Activated CD8-positive, alpha-beta memory T cell treated with anti-CD3 and anti-CD28 coated beads, Interleukin-2, amount 10 ng/mL, durations not matched to agents 7 days and 5 days (primary cell): ENCODE measurements around the gene LMX1B. TPM values are rescaled to one million over a fixed set of nuclear protein-coding genes. Genes with fewer than 3 reads are reported as not detected.

ENCODE experiments used
- ATAC-seq: fragments of 150-1000 bp; cut with Tn5 transposase; one replicate; pipeline ENCODE4 v1.10.0; 2021; ENCODE audit warnings: moderate library complexity
- CTCF ChIA-PET: fragments of 350-600 bp; sonication (Branson Sonifier 250); formaldehyde crosslinking; loops from one replicate; lab custom pipeline; 2021; ENCODE audit warnings: antibody characterized with exemption; lab: Charles Lee
- DNase-seq: peaks from one replicate; pipeline ENCODE4 v3.0.0-alpha.2; 2020
- H3K27ac Mint-ChIP-seq: one replicate; pipeline ENCODE4 v1.8.0; 2021; ENCODE audit warnings: mild to moderate bottlenecking, mixed read lengths
- H3K27me3 Mint-ChIP-seq: one replicate; pipeline ENCODE4 v1.8.0; 2021; ENCODE audit warnings: mixed read lengths
- H3K36me3 Mint-ChIP-seq: one replicate; pipeline ENCODE4 v1.8.0; 2021; ENCODE audit warnings: mild to moderate bottlenecking, mixed read lengths
- H3K4me1 Mint-ChIP-seq: one replicate; pipeline ENCODE4 v1.8.0; 2021; ENCODE audit warnings: mixed read lengths
- H3K4me3 Mint-ChIP-seq: one replicate; pipeline ENCODE4 v1.8.0; 2021; ENCODE audit warnings: mild to moderate bottlenecking, moderate library complexity, mixed read lengths
- H3K9me3 Mint-ChIP-seq: one replicate; pipeline ENCODE4 v1.8.0; 2022; ENCODE audit warnings: low read depth, mixed read lengths
- total RNA-seq, 2 experiments: library from RNA; stranded (reverse); gene quantifications; one replicate each; pipeline ENCODE4 v1.2.3, GENCODE V29; 2021

The LMX1B gene
- total RNA-seq, 2 experiments from 2014 or later: not detected

DNA sequence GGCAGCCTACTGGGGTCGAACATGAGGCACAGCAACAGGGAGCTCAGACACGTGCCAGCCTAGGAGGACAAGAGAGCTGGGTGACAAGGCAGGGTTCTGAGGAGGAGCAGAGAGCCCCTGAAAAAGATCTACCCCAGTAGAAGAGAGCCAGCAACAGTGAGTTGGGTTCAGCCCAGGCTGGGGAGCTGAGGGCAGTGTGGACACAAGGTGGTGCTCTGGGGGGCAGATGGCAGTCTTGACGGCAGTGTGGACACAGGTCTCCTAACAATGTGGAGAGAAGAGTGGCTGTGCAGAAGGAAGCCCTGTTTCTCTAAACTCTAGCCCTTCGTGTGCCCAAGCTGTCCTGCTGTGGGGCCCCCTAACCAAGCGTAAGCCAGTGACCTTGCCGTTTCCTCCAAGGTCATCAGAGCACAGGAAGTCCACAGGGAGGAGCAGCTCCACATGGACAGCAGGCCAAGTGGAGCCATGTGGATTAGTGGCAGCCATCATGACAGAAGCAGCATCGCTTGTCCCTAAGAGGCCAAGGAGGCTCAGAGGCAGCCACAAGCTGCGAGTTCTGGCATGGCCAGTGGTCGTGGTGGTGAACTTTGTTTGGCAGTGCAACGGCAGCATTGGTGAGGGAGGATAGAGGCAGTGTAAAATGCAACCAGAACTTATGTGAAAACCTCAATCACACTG is 25.1 kb upstream of the LMX1B start:
- H3K27me3 Mint-ChIP-seq: peaks cover 49% of the 10 kb centered on the region
- H3K27ac Mint-ChIP-seq: no peak overlapping the region
- no peak for DNase-seq
- no peaks in the 10 kb centered on the region for H3K4me1 Mint-ChIP-seq
- no peaks in the 10 kb centered on the region for H3K9me3 Mint-ChIP-seq
- no peak for ATAC-seq
- CTCF ChIA-PET: interaction anchor here (1.6 kb wide), 1 partner anchor 89 kb away, joined by 5 read pairs; no protein-coding TSS in a partner anchor
- no peaks in the 10 kb centered on the region for H3K36me3 Mint-ChIP-seq
- no peak overlapping the region for H3K4me3 Mint-ChIP-seq

DNA sequence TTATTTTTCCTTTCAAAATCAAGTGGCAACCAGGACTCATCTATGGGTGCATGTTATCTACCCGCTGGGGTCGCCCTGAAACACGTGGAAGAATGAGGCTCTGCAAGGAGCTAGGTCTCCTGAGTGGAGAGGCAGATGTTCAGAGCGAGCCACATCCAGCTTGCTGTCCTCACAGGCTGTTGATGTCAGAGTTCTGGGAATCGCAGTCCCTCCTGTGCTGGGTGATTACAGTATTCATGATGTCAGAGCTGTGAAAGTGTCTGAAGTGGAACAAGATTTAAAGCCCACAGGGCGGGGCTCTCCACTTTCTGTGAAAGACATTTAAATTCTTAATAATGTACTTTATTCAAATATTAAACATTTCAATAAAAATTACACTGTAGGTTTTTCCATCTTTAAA is 24.4 kb upstream of the LMX1B start:
- no peaks in the 10 kb centered on the region for H3K4me1 Mint-ChIP-seq
- no peaks in the 10 kb centered on the region for H3K9me3 Mint-ChIP-seq
- DNase-seq (no peak), ATAC-seq (no peak)
- no peak overlapping the region for H3K27ac Mint-ChIP-seq
- CTCF ChIA-PET: interaction anchor here (1.6 kb wide), 1 partner anchor 90 kb away, joined by 5 read pairs; no protein-coding TSS in a partner anchor
- H3K27me3 Mint-ChIP-seq: peaks cover 55% of the 10 kb centered on the region
- H3K4me3 Mint-ChIP-seq: no peak overlapping the region
- no peaks in the 10 kb centered on the region for H3K36me3 Mint-ChIP-seq

DNA sequence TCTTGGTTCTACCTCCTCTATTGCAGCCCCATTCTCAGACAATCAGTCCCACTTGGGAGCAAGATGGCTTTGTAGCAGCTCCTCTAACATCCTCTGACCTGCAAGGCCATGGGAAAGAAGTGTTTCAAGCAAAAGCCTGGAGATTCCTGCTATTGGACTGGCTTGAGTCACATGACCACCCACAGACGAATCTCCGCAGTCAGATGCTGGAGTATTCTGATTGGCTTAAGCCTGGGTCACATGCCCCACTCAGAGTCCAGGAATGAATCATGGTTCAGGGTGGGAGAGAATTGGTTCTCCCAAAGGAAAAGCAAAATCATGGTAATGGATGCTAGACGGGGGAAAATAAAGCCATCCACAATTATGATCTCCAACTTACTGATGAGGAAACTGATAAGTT is 22.6 kb upstream of the LMX1B start:
- CTCF ChIA-PET: no interaction called here
- ATAC-seq: no peak
- Mint-ChIP-seq H3K4me1 (no peaks in the 10 kb centered on the region), H3K9me3 (no peaks in the 10 kb centered on the region), H3K27me3 (peaks cover 57% of the 10 kb centered on the region), H3K27ac (no peak overlapping the region), H3K36me3 (no peaks in the 10 kb centered on the region), H3K4me3 (no peak overlapping the region)
- no peak for DNase-seq

DNA sequence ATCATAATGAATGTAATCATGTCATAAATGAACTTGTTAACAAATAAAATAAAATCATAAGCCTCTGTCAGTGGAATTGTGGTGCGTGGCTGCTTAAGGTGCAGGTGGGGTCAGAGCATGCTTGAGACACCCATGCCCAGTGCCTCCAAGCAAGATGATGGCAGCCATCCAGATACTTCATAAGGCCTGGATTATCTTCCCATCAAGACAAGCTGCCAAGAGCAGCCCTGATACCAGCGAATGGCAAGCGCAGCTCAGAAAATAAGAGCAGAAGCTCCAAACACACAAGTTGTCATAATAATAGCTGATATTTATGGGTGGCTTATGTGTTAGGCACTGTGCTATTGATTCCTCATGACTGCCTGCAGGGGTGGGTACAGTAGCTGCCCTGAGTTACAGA is 21.8 kb upstream of the LMX1B start:
- ATAC-seq (no peak), DNase-seq (no peak)
- no peaks in the 10 kb centered on the region for H3K9me3 Mint-ChIP-seq
- CTCF ChIA-PET: no interaction called here
- H3K4me3 Mint-ChIP-seq: no peak overlapping the region
- H3K27ac Mint-ChIP-seq: no peak overlapping the region
- no peaks in the 10 kb centered on the region for H3K4me1 Mint-ChIP-seq
- no peaks in the 10 kb centered on the region for H3K36me3 Mint-ChIP-seq
- peaks cover 60% of the 10 kb centered on the region for H3K27me3 Mint-ChIP-seq

GRCh38 chr9:126592461-126592860 is 21.3 kb upstream of the LMX1B start:
- Mint-ChIP-seq H3K36me3 (no peaks in the 10 kb centered on the region), H3K4me1 (no peaks in the 10 kb centered on the region), H3K27ac (no peak overlapping the region), H3K9me3 (no peaks in the 10 kb centered on the region), H3K27me3 (peaks cover 65% of the 10 kb centered on the region), H3K4me3 (no peak overlapping the region)
- no peak for DNase-seq
- no peak for ATAC-seq
- CTCF ChIA-PET: no interaction called here

- DNase-seq: no peak
- Mint-ChIP-seq H3K27me3 (peaks cover 77% of the 10 kb centered on the region), H3K4me3 (no peak overlapping the region), H3K9me3 (no peaks in the 10 kb centered on the region), H3K36me3 (no peaks in the 10 kb centered on the region), H3K4me1 (no peaks in the 10 kb centered on the region), H3K27ac (no peak overlapping the region)
- ATAC-seq: no peak
- CTCF ChIA-PET: no interaction called here
Observed at GRCh38 chr9:126595982-126596381, 17.7 kb upstream of the LMX1B start.

DNA sequence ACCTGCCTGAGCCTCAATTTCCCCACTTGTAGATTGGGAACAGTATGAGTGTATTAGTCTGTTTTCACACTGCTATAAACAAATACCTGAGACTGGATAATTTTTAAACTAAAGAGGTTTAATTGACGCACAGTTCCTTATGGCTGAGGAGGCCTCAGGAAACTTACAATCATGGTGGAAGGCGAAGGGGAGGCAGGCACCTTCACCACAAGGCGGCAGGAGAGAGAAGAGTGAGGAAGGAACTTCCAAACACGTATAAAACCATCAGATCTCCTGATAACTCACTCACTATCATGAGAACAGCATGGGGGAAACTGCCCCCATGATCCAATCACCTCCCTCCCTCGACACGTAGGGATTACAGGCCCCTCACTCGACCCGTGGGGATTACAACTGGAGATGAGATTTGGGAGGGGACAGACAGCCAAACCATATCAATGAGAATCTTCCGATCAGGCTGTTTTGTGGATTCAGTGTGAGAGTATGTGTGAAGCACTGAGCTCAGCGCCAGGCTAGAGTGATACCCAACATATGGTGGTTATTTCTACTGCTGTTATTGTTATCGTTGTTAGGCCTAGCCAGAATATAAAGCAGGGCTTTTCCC is 14.6 kb upstream of the LMX1B start:
- no peaks in the 10 kb centered on the region for H3K36me3 Mint-ChIP-seq
- H3K27me3 Mint-ChIP-seq: peaks cover 72% of the 10 kb centered on the region
- DNase-seq (no peak), ATAC-seq (no peak)
- H3K4me1 Mint-ChIP-seq: no peaks in the 10 kb centered on the region
- H3K4me3 Mint-ChIP-seq: no peak overlapping the region
- no peak overlapping the region for H3K27ac Mint-ChIP-seq
- CTCF ChIA-PET: no interaction called here
- no peaks in the 10 kb centered on the region for H3K9me3 Mint-ChIP-seq

DNA sequence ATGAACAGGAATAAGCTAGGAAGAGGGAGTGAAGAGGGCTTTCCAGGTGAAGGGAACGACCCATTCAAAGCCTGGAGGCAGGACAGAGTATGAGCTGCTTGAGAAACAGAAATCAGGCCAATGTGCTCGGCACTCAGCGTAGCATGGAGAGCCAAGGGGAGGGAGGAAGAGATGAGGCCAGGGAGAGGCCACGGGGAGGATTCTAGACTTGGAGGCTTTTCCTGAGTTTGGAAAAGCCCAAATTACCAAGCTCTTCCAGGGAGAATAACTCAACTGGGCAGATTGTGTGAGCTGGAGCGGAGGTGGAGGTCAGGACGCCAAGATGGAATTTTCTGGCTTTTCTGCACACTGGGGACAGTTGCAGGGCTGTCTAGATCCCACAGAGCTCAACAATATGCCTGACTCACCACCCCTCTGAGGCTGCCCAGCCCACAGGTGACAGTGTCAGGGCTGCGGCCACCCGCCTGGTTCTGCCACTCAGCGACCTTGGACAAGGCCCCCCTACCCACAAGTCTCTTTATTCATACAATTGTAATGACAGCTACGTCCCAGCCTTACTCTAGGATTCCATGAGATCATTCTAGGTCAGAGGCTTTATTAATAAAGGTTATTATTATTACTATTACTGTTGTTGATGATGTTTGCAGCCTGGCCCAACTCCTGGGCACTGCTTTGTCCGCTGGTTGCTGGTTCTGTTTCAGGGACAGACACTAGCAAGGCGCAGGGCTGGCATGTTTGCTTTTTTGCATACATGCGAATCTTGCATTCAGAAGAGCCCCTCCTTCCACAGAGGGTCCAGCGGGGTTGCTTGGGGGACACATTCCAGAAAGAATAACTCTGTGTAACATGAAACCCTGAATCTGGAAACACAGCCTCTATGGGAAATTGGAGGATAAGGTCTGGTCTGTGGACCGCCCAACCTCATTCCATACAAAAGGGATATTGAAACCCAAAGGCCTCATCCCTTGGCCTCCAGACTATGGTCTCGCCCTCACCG is 9.4 kb upstream of the LMX1B start:
- no peak for DNase-seq
- Mint-ChIP-seq H3K4me3 (no peak overlapping the region), H3K27ac (no peak overlapping the region), H3K4me1 (peaks cover 3% of the 10 kb centered on the region), H3K36me3 (no peaks in the 10 kb centered on the region), H3K9me3 (no peaks in the 10 kb centered on the region), H3K27me3 (peaks cover 63% of the 10 kb centered on the region)
- ATAC-seq: no peak
- CTCF ChIA-PET: no interaction called here

DNA sequence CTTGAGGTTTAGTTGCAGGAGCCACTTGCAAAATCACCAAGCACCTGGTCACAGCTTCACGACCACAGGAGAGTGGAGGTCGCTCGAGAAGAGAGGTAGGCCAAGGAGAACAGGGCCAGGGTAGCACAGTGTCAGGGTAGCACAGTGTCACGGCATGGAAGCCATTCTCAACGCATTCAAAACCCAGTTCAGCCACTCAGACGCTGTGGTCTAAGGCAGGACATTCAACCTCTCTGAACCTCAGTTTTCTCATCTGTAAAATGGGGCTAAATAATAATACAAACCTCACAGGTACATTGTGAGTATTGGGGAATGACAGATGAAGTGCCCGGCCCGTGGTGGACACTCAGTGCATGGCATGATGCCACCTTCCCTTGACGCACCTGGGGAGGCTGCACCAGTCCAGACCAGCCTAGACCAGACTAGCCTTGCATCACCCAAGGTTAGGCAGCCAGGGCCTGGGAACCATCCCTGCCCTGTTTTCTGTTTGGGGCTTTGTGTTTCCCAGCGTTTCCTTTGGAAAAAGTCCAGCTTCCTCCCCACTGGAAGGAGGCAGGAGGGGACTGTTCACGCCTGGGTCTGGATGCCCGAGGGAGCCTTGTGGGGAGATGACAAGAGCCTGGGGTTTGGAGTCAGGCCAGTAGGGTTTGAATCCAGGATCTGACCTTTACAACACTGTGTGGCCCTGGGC is 7.8 kb upstream of the LMX1B start:
- Mint-ChIP-seq H3K4me3 (no peak overlapping the region), H3K27ac (no peak overlapping the region), H3K4me1 (peaks cover 3% of the 10 kb centered on the region), H3K27me3 (peaks cover 64% of the 10 kb centered on the region), H3K36me3 (no peaks in the 10 kb centered on the region), H3K9me3 (no peaks in the 10 kb centered on the region)
- ATAC-seq (no peak), DNase-seq (no peak)
- CTCF ChIA-PET: no interaction called here

- Mint-ChIP-seq H3K27ac (no peak overlapping the region), H3K4me1 (peaks cover 7% of the 10 kb centered on the region), H3K9me3 (no peaks in the 10 kb centered on the region), H3K4me3 (no peak overlapping the region), H3K27me3 (peaks cover 64% of the 10 kb centered on the region), H3K36me3 (no peaks in the 10 kb centered on the region)
- ATAC-seq (no peak), DNase-seq (no peak)
- CTCF ChIA-PET: no interaction called here
Observed at GRCh38 chr9:126606483-126606870, 7.3 kb upstream of the LMX1B start.

- Mint-ChIP-seq H3K27ac (peak overlapping the region; percentile 40), H3K9me3 (no peaks in the 10 kb centered on the region), H3K36me3 (peaks cover 2% of the 10 kb centered on the region), H3K4me1 (peaks cover 10% of the 10 kb centered on the region), H3K4me3 (no peak overlapping the region), H3K27me3 (peaks cover 67% of the 10 kb centered on the region)
- CTCF ChIA-PET: interaction anchor here (3.3 kb wide), 1 partner anchor 83 kb away, joined by 20 read pairs; no protein-coding TSS in a partner anchor
- DNase-seq (no peak), ATAC-seq (no peak)
Observed at GRCh38 chr9:126607086-126607485, 6.6 kb upstream of the LMX1B start.

GRCh38 chr9:126607731-126608130 is 6.0 kb upstream of the LMX1B start:
- H3K4me1 Mint-ChIP-seq: peaks cover 11% of the 10 kb centered on the region
- no peak for ATAC-seq
- H3K27me3 Mint-ChIP-seq: peaks cover 67% of the 10 kb centered on the region
- H3K36me3 Mint-ChIP-seq: peaks cover 2% of the 10 kb centered on the region
- CTCF ChIA-PET: interaction anchor here (3.3 kb wide), 1 partner anchor 82 kb away, joined by 20 read pairs; no protein-coding TSS in a partner anchor
- no peak overlapping the region for H3K4me3 Mint-ChIP-seq
- H3K9me3 Mint-ChIP-seq: no peaks in the 10 kb centered on the region
- no peak overlapping the region for H3K27ac Mint-ChIP-seq
- DNase-seq: no peak

DNA sequence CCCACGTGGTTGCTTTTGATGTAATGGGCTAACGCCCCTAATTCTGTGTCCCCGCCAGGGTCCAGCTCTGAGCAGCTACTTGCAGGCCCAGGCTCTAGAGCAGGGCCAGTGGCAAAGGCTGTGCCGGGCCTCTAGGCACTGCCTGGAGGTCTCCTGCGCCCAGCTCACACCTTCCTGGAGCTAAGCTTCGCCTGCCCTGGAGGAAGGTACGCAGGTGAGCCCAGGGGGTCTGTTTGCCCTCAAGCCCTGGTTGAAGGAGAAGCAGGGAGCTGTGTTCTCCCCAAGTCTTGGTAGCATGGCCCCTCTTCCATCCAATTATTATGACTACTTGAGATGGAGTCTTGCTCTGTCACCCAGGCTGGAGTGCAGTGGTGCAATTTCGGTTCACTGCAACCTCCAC is 5.2 kb upstream of the LMX1B start:
- CTCF ChIA-PET: interaction anchor here (1.0 to 3.3 kb wide), 4 partner anchors 53 to 1328 kb away, joined by 3 to 20 read pairs (median 4); no protein-coding TSS in a partner anchor
- Mint-ChIP-seq H3K27me3 (peaks cover 72% of the 10 kb centered on the region), H3K27ac (no peak overlapping the region), H3K4me1 (peaks cover 13% of the 10 kb centered on the region), H3K36me3 (peaks cover 2% of the 10 kb centered on the region), H3K9me3 (no peaks in the 10 kb centered on the region), H3K4me3 (no peak overlapping the region)
- ATAC-seq (no peak), DNase-seq (no peak)
